ENCODE results near the gene ARHGAP42.
"Not testable (repeated sequence)": the region's sequence is repeated elsewhere in the genome, so short reads cannot be mapped to it uniquely, and the experiment has no call there.

ARHGAP42 gene

DNA sequence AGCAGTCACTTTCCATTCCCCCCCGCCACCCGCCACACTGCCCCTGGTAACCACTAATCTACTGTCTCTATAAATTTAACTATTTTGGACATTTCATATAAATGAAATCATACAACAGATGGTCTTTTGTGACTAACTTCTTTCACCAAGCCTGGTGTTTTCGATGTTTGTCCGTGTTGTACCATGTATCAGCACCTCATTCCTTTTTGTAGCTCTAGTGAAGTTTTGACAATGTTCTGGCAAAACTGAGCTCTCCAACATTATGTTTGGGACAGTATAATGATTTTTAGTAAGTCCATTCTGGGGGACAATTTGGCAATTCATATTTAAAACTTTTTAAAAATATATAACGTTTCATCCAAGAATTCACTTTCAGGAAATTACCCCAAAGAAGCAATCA, 45.6 kb upstream of the ARHGAP42 start:
- TF ChIP-seq, protein P1, sequence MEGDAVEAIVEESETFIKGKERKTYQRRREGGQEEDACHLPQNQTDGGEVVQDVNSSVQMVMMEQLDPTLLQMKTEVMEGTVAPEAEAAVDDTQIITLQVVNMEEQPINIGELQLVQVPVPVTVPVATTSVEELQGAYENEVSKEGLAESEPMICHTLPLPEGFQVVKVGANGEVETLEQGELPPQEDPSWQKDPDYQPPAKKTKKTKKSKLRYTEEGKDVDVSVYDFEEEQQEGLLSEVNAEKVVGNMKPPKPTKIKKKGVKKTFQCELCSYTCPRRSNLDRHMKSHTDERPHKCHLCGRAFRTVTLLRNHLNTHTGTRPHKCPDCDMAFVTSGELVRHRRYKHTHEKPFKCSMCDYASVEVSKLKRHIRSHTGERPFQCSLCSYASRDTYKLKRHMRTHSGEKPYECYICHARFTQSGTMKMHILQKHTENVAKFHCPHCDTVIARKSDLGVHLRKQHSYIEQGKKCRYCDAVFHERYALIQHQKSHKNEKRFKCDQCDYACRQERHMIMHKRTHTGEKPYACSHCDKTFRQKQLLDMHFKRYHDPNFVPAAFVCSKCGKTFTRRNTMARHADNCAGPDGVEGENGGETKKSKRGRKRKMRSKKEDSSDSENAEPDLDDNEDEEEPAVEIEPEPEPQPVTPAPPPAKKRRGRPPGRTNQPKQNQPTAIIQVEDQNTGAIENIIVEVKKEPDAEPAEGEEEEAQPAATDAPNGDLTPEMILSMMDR (IDR thresholded peaks at IDR 0.05; ENCODE audit: control insufficient read depth, extremely low read depth, insufficient read depth), result no peak
- DNase-seq (ENCODE audit: low read depth), result no peak
- no peak overlapping the region for H3K4me3 ChIP-seq (ENCODE audit: low read depth, low read length)

DNA sequence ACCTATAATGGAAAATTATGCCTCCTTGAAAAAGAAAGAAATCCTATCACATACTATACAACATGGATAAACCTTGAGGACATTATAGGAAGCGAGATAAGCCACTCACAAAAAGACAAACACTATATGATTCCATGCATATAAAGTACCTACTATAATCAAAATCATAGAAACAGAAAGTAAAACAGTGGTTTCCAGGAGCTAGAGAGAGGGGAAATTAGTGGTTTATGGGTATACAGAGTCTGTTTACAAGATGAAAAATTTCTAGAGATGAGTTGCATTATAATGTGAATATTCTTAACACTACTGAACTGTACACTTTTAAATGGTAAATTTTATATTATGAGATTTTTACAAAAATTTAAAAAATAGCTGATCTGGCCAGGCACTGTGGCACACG, 40.5 kb upstream of the ARHGAP42 start:
- no peak for DNase-seq (ENCODE audit: low read depth)
- TF ChIP-seq, protein P1 (IDR thresholded peaks at IDR 0.05; ENCODE audit: control insufficient read depth, extremely low read depth, insufficient read depth), result no peak
- no peak overlapping the region for H3K4me3 ChIP-seq (ENCODE audit: low read depth, low read length)

DNA sequence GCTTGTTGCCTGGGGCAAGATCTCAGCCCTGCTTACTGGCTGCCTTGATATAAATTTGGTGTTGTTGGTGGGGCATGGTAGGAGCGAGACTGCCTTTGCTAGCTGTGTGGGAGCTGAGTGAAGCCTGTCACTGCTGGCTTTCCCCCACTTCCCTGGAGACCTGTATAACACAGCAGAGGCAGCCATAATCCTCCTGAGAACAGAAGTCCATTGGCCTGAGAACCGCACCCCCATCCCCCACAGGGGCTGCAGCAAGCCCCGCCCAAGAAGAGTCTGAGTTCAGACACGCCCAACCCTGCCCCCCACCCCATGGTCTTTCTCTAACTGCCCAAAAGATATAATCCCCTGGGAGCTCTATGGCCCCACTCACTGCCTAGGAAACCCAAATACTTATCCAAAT, 39.2 kb upstream of the ARHGAP42 start:
- no peak overlapping the region for H3K4me3 ChIP-seq (ENCODE audit: low read depth, low read length)
- TF ChIP-seq, protein P1 (IDR thresholded peaks at IDR 0.05; ENCODE audit: control insufficient read depth, extremely low read depth, insufficient read depth), result no peak
- DNase-seq (ENCODE audit: low read depth), result no peak

DNA sequence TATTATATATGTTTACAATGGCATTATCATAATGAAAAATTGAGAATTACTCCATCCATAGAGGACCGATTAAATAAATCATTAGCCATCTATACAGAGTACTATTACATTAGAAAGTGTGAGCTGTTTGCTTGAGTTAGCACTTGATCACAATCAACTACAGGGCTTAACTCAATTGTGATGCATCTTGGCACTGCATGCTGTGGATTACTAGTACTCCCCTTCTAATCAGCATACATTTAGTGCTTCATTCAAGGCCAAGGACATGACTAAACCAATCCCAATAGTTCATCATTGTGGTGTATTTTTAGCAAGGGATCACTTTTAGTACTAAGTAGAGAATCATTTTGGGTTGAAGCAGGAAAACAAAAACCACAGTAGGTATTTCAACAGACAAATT, 23.5 kb upstream of the ARHGAP42 start:
- TF ChIP-seq, protein P1 (IDR thresholded peaks at IDR 0.05; ENCODE audit: control insufficient read depth, extremely low read depth, insufficient read depth), result no peak
- H3K4me3 ChIP-seq (ENCODE audit: low read depth, low read length), result no peak overlapping the region
- DNase-seq (ENCODE audit: low read depth), result no peak

DNA sequence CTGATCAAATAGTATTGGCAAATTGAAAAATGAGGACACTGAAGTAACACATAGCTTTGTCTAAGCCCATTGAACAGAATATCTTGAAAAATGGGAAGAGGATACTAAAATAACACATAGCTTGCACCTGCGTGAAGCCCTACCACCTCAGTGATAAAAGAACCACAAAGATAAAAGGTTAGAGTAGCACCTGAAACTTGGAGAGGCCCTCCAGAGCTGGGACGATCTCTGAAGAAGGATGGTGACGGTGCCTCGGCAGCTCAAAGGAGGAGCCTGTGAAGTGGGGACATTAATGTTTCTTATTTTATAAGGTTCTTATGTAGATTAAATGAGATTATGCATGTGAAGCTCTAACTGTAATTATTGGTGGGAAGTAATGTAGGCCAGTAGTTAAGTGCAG, 23.1 kb upstream of the ARHGAP42 start:
- TF ChIP-seq, protein P1 (IDR thresholded peaks at IDR 0.05; ENCODE audit: control insufficient read depth, extremely low read depth, insufficient read depth), result no peak
- no peak overlapping the region for H3K4me3 ChIP-seq (ENCODE audit: low read depth, low read length)
- no peak for DNase-seq (ENCODE audit: low read depth)

DNA sequence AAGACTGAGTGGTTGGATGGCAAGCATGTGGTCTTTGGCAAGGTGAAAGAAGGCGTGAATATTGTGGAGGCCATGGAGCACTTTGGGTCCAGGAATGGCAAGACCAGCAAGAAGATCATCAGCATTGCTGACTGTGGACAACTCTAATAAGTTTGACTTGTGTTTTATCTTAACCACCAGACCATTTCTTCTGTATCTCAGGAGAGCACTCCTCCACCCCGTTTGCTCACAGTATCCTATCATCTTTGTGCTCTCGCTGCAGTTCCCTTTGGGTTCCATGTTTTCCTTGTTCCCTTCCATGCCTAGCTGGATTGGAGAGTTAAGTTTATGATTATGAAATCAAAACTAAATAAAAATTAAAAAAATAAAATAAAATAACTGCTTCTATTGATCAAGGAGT, 20.3 kb upstream of the ARHGAP42 start:
- H3K4me3 ChIP-seq (ENCODE audit: low read depth, low read length); DNase-seq (ENCODE audit: low read depth): not testable (repeated sequence)

DNA sequence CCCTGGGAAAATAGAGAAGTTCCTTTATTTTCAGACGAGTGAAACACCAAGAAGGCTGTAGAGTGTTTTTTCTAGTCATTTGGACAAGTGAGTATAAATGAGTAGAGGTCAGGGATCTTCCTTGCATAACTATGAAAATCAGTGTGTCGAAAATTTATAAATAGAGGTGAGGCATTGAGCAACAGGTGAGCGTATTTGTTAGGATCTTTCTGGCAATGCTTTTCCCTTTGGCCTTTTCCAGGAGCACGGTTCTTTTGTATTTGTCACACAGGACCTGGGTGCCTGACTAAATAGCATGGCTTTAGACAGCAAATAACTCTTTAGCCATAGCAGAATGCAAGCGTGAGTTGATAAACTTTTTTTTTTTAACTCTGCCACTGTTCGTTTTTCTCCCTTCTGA, 19.6 kb upstream of the ARHGAP42 start:
- DNase-seq (ENCODE audit: low read depth), result no peak
- no peak overlapping the region for H3K4me3 ChIP-seq (ENCODE audit: low read depth, low read length)
- TF ChIP-seq, protein P1 (IDR thresholded peaks at IDR 0.05; ENCODE audit: control insufficient read depth, extremely low read depth, insufficient read depth), result no peak

DNA sequence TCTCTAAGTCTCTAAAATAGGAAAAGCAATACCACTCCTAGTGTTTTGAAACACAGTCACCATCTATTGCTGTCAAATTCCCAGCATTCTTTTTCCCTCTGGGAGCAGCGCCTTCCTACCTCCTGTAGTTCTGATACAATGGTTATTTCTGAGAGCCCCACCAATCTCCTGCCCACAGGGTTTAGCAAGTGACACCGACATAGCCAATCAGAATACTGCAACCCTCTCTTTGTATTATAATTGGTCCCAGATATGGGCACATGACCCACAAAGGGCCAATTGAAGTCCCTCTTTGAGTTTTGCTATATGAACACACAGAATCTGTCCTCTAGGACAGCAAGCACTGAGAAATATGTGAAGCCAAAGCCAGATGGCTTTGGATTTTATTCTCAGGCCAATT, 16.9 kb upstream of the ARHGAP42 start:
- H3K4me3 ChIP-seq (ENCODE audit: low read depth, low read length), result no peak overlapping the region
- no peak for DNase-seq (ENCODE audit: low read depth)
- TF ChIP-seq, protein P1 (IDR thresholded peaks at IDR 0.05; ENCODE audit: control insufficient read depth, extremely low read depth, insufficient read depth), result no peak

All from LNCaP clone FGC (cell line).